ENCODE measurements around the gene CACNA2D2.

CACNA2D2 gene

GRCh38 chr3:50503504-50504342, at the start of gene CACNA2D2:
Gene CACNA2D2, minus strand, starts transcription at chr3:50503634. Its CDS starts 211 bp downstream, at chr3:50503423.
- DNase-seq = peak; percentile 25

GRCh38 chr3:50552598-50552997, 49.2 kb upstream of the CACNA2D2 start:
- DNase-seq = no peak

- DNase-seq = no peak
Measured at GRCh38 chr3:50551681-50552435, 48.4 kb upstream of the CACNA2D2 start.

GRCh38 chr3:50551054-50551659, 47.7 kb upstream of the CACNA2D2 start:
- no peak for DNase-seq

GRCh38 chr3:50550079-50550736, 46.8 kb upstream of the CACNA2D2 start:
- DNase-seq = peak; percentile 60

- no peak for DNase-seq
Measured at GRCh38 chr3:50549226-50549625, 45.8 kb upstream of the CACNA2D2 start.

GRCh38 chr3:50545781-50546180, 42.3 kb upstream of the CACNA2D2 start:
- DNase-seq = no peak

GRCh38 chr3:50542177-50543034, 39.0 kb upstream of the CACNA2D2 start:
- DNase-seq = peak; percentile 48

- DNase-seq = no peak
Measured at GRCh38 chr3:50539356-50540286, 36.2 kb upstream of the CACNA2D2 start.

GRCh38 chr3:50537421-50538129, 34.1 kb upstream of the CACNA2D2 start:
- DNase-seq = no peak

GRCh38 chr3:50536471-50537180, 33.2 kb upstream of the CACNA2D2 start:
- no peak for DNase-seq

- no peak for DNase-seq
Measured at GRCh38 chr3:50534681-50535330, 31.4 kb upstream of the CACNA2D2 start.

GRCh38 chr3:50533807-50534461, 30.5 kb upstream of the CACNA2D2 start:
- DNase-seq = no peak

GRCh38 chr3:50533316-50533715, 29.9 kb upstream of the CACNA2D2 start:
- DNase-seq = no peak

GRCh38 chr3:50532062-50532705, 28.8 kb upstream of the CACNA2D2 start:
- DNase-seq = no peak

GRCh38 chr3:50531201-50531600, 27.8 kb upstream of the CACNA2D2 start:
- DNase-seq = no peak

- no peak for DNase-seq
Measured at GRCh38 chr3:50530001-50530970, 26.9 kb upstream of the CACNA2D2 start.
